ENCODE results near the gene JOSD1. TPM values are rescaled to one million over a fixed set of nuclear protein-coding genes. Genes with fewer than 3 reads are reported as not detected.

Gene JOSD1
- total RNA-seq, 2 donors from 2014 or later: 70.0 to 79.0 TPM

DNA sequence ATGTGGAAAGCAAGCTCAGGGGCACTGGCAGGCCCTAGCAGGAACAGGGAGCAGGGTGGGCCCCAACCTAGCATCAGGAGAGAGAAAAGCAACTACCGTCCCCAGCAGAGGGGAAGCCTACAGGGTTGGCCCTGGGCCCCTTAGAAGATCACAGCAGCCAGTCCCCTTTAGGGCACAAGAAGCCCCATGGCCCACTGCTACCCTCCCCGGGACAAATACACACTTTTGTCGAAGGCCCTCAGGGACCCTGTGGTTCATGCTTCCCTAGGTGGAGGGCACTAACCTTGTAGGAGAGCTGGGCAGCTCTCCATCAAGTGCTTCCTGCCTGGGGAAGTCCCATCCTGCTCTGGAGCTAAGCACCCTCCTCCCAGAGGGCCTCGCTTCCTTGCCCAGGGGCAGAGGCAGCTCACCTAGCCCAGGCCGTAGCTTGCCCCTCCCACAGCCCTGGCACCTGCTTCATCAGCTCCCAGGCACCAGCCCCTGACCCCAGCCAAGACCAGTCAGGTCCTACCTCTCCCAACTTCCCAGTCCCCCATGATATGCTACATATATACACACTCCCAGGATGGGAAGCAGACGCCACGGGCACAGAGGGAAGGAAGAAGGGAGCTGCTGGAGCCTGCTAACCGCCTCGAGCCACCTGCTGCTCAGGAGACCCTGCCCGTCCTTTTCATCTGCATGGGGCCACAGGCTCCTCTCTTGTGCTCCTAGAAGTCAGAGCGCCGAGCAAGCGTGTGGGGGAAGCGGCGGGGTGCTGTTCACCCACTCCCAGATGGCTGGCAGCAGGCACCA lies 34.9 kb upstream of the JOSD1 start:
- no peaks in the 10 kb centered on the region for H3K9me3 Mint-ChIP-seq
- H3K36me3 Mint-ChIP-seq: peaks cover 7 to 18% of the 10 kb centered on the region in 2 donors
- no peak for DNase-seq (ENCODE audit: low spot score in 2 of 2)
- peak; percentile 6 to 11 for ATAC-seq
- peak overlapping the region; percentile 92 to 95 for H3K27ac Mint-ChIP-seq

DNA sequence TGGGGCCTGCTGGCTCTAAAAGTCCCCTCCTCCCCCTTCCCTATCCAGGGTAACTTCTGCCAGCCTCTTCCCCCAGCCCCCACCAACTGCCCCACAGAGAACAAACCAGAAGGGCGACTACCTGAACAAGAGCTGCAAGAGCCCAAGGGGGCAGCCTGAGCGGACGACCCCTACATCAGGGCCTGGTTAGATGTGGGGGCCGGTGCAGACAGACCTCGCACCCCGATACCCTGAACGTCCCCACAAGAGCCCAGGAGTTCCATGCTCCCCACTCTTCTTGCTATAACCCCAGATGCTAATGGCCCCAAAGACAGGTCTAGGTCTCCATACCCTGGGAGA lies 34.4 kb upstream of the JOSD1 start:
- Mint-ChIP-seq H3K9me3 (no peaks in the 10 kb centered on the region), H3K27ac (peak overlapping the region; percentile 91 to 95), H3K36me3 (peaks cover 7 to 23% of the 10 kb centered on the region in 2 donors)
- ATAC-seq (no peak), DNase-seq (ENCODE audit: low spot score in 2 of 2) (no peak)

DNA sequence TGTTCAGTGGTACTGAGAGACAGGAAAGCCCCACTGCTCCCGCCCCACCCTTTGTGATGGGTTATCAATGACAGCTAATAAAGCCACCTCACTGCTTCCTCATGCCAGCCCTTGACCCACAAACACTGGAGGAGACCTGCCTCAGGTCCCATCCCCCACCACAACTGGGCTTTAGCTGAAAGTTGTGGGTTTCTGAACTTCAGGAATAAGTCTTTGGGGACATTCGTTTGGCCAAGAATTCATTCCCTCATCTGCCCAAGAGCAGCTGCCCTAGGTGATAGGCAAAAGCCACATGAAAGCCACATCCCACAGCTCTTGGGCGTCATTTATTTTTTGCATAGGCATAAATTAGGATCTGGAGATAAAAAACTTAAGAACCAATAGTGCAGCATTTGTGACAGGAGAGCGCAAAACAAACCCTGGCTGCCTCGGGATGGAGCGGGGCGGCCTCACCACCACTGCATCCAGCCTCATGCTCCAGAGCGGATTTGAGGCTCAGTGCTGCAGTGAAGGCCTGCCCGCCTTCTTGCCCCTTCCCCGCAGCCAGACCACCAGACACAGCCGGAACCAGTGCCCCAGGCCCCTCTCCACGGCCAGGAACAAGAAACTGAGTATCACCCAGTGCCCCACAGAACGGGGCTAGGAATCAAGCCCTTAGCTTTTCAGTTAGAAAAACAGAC lies 33.8 kb upstream of the JOSD1 start:
- peak overlapping the region; percentile 91 to 95 for H3K27ac Mint-ChIP-seq
- H3K36me3 Mint-ChIP-seq: peaks cover 1 to 24% of the 10 kb centered on the region in 2 donors
- no peak for ATAC-seq

DNA sequence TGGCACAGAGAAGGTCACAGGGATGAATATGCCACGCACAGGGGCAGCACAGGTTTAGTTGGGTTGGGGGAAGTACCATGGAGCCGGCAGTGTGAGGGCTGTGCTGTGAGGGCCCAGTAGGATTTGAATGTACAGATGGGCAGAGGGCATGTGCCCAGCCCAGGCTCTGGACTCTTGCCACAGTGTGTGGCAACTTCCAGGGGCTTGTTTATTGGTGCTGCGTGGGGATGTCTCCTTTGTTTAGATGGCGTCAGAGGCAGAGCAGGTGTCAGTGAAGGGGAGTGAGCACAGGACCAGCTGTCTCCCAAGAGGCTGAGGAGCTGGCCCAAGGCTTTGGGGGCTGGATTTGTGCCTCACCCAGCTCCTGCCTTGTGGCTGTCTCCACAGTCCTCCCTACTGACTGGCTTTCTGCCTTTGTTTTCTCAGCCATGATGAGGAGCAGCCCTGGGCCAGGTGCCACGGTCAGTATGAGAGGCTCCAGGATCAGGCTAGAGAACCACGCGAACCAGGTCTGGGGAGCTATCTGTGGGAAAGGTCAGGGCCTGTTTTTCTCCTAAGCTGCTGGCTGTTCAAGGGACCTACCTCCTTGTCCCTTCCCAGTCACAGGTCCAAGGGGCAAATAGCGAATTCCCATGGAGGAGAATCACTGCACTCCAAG lies 33.1 kb upstream of the JOSD1 start:
- peaks cover 0 to 24% of the 10 kb centered on the region in 2 donors for H3K36me3 Mint-ChIP-seq
- ATAC-seq: peak; percentile 9 to 26

More for the DNA sequence above, 33.8 kb upstream of the JOSD1 start:
- no peaks in the 10 kb centered on the region for H3K9me3 Mint-ChIP-seq
- DNase-seq (ENCODE audit: low spot score in 2 of 2): peak in 1 of 2 donors; percentile 55

DNA sequence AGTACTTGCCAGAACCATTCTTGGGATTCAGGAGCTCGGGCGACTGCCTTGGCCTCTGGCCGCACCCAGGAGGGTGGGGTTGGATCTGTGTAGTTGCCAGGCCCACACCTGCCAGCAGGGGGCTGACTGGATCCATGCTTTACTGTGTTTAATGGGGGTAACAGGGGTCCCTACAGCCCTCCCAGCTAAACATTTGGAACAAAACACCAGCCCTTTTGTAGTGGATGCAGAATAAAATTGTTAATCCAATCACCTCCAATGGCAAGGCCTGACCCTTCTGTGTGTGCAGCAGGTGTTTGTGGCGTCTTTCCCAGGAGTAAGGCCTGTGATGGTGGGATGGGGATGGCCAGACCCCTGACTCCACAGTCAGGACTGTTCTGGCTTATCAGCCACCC lies 32.6 kb upstream of the JOSD1 start:
- DNase-seq (ENCODE audit: low spot score in 2 of 2) (peak; percentile 60 to 61), ATAC-seq (peak; percentile 33 to 42)
- peaks cover 0 to 23% of the 10 kb centered on the region in 2 donors for H3K36me3 Mint-ChIP-seq
- H3K27ac Mint-ChIP-seq: peak overlapping the region; percentile 95 to 97
- no peaks in the 10 kb centered on the region for H3K9me3 Mint-ChIP-seq

More for the DNA sequence above, 33.1 kb upstream of the JOSD1 start:
- Mint-ChIP-seq H3K9me3 (no peaks in the 10 kb centered on the region), H3K27ac (peak overlapping the region; percentile 91 to 95)
- DNase-seq (ENCODE audit: low spot score in 2 of 2): peak in 1 of 2 donors; percentile 55

DNA sequence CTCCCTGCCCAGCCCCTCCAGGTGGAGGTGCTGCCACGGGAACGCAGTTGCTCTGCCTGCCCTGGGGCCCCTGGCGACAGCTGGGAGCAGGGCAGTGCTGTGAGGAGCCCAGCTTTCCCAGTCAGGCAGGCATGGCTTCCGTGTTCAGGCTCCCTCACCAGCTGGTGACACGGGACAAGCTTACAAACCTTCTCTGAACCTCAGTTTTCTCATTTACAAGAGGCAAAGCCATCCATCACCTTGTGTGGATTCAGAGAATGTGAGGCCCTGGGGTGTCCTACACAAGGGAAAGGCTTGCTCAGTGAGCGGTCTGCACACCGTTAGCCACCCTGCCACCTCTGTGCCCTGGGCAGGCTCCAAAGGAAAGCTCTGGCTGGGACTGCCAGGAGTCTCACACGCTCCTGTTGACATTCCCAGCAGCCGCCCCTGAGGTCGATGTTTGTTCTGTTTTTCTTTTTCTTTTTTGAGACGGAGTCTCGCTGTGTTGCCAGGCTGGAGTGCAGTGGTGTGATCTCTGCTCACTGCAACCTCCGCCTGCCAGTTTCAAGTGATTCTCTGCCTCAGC lies 31.6 kb upstream of the JOSD1 start:
- Mint-ChIP-seq H3K9me3 (no peaks in the 10 kb centered on the region), H3K27ac (peak overlapping the region; percentile 94 to 95), H3K36me3 (peaks cover 0 to 13% of the 10 kb centered on the region in 2 donors)
- ATAC-seq (no peak), DNase-seq (ENCODE audit: low spot score in 2 of 2) (peak in 1 of 2 donors; percentile 54)

DNA sequence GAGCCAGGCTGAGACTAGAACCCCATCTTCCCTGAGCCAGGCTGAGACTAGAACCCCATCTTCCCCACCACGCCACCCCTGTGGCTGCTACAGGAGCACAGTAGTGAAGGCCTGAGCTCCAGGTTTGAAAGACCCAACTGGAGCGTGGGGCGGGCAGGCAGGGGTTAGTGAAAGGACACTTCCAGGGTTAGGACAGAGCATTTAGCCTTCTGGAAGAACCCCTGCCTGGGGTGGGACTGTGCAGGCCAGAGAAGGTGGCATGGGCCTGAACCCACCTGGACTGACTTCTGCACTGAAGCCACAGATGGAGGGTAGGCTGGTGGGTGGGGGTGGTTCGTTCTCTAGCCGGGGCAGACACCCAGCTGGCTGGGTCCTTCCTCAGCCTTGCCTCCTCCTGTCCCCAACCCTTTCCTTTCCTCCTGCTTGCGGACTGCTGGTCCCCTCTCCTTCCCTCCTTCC lies 31.0 kb upstream of the JOSD1 start:
- H3K9me3 Mint-ChIP-seq: no peaks in the 10 kb centered on the region
- DNase-seq (ENCODE audit: low spot score in 2 of 2) (peak in 1 of 2 donors; percentile 58), ATAC-seq (peak; percentile 4)
- H3K36me3 Mint-ChIP-seq: peaks cover 0 to 7% of the 10 kb centered on the region in 2 donors
- peak overlapping the region; percentile 94 to 95 for H3K27ac Mint-ChIP-seq

DNA sequence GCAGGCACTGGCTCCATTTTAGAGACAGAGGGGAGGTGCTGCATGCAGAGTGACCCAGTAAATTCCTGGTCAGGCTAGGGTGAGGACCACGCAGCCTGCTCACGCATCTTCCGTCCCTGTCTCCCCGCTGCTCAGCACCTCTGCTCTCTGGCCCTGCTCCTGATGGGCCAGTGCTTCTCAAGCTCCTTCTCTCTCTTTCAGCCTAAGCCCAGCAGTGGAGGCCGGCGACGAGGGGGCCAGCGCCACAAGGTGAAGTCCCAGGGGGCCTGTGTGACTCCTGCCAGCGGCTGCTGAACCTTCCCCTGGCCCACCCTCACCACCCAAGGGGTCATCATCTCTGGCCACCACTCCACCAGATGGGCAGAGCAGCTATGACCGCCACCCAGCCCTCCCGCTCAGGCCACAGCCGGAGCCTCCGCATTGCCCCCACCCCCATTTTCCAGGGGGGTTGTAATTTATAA lies 29.7 kb upstream of the JOSD1 start:
- Mint-ChIP-seq H3K9me3 (no peaks in the 10 kb centered on the region), H3K27ac (peak overlapping the region; percentile 91 to 95), H3K36me3 (peaks cover 2 to 9% of the 10 kb centered on the region in 2 donors)
- ATAC-seq: no peak
- peak in 1 of 2 donors; percentile 55 for DNase-seq (ENCODE audit: low spot score in 2 of 2)

DNA sequence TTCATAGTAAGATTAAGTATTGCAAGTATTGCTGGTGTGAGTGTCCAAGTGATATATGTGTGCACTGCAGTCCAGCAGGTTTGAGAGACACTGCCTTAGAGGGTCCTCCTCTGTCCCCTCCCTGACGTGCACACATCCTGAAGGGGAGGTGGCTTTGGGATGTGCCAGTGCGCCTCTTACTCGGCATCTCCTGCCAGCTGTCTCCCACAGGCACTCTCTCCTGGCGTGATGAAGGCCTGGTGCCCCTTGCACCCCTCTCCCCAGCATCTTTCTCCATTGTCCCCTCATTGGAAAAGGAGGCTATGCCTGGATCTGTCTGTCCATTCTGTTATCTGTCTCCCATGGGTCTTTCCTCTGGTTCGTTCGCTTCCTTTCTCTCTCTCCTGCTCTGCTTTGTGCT lies 29.2 kb upstream of the JOSD1 start:
- Mint-ChIP-seq H3K27ac (peak overlapping the region; percentile 91 to 95), H3K36me3 (peaks cover 7 to 14% of the 10 kb centered on the region in 2 donors)
- ATAC-seq: no peak

DNA sequence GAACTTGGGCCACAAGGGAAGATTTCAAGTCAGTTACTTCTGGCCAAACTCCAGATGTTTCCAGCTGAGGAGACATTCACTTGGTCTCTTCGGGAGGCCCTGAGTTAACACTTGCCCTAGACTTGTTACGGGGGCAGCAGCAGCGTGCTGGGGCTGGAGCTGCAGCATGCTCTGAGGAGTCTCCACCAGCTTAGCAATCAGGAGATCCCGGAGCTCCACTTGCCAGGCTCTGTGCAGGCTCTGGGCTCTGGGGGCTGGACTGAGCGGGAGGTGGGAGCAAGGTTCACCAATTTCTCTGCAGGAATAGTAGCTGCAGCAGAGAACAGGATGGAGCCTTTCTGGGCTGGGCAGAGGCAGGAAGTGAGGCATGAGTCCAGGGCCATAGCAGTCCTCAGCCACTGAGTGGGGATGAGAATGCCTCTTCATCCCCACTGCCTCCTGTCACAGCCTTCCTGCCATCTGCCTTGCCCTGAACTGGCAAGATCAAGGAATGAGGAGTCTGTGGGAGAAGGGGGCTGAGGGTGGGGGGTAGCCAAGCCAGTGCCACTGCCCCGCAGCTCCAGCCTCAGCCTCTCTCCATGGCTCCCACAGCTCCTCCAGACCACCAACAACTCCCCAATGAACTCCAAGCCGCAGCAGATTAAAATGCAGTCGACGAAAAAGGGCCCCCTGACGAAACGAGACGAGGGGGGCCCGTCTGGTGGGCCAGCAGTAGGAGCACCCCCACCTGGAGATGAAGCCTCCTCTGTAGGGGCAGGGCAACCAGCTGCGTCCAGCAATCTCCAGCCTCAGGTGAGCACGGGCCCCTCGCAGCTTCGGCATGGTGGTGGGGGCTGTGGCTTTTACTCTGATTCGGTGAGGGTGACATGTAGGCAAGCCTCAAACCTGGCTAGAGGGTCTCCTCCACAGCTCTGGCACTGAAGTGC lies 28.4 kb upstream of the JOSD1 start:
- peak in 1 of 2 donors; percentile 49 for DNase-seq (ENCODE audit: low spot score in 2 of 2)
- H3K36me3 Mint-ChIP-seq: peaks cover 10 to 17% of the 10 kb centered on the region in 2 donors
- no peak for ATAC-seq
- H3K9me3 Mint-ChIP-seq: no peaks in the 10 kb centered on the region
- peak overlapping the region; percentile 82 to 95 for H3K27ac Mint-ChIP-seq

More for the DNA sequence above, 29.2 kb upstream of the JOSD1 start:
- peak in 1 of 2 donors; percentile 40 for DNase-seq (ENCODE audit: low spot score in 2 of 2)
- H3K9me3 Mint-ChIP-seq: no peaks in the 10 kb centered on the region

DNA sequence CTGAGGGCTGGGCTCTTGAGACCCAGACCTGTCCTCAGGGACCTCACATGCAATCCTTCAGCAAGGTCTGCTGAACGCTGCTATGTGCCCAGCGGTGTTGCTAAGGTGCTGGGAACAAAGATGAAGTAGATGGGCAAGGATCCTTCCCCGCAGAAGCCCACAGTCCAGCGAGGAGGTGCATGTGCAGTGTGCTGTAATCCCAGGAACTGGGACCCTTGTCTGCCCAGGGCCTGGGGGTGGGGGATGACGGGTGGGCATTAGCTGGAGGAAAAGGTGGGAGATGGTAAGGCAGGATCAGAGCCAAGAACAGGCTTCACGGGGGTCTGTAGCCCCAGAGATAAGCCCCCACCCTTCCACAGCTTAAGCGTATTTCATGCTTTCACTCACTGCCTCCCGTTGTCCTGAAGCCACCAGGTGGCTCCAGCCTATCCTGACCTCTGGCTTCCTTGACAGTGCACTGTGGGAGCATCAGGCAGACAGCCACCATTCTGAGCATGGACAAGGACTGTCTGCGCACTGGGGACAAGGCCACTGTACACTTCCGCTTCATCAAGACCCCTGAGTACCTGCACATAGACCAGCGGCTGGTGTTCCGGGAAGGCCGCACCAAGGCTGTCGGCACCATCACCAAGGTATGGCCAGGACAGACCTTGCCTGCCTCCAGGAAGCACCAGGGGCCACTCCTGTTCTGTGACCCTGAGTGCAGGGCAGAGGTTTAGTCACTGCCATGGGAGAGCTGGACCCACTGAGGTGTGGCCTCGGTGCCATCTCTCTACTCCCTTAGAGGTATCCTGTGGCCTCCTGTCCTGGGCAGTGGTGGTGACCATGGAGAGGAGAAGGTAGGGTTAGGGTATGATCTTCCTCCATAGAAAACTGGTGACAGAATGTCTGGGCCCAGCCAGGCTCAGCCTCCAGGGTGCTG lies 27.0 kb upstream of the JOSD1 start:
- H3K36me3 Mint-ChIP-seq: peaks cover 11 to 19% of the 10 kb centered on the region in 2 donors
- DNase-seq (ENCODE audit: low spot score in 2 of 2) (peak in 1 of 2 donors; percentile 46), ATAC-seq (no peak)
- H3K27ac Mint-ChIP-seq: peak overlapping the region in 1 of 2 donors; percentile 95
- no peaks in the 10 kb centered on the region for H3K9me3 Mint-ChIP-seq

DNA sequence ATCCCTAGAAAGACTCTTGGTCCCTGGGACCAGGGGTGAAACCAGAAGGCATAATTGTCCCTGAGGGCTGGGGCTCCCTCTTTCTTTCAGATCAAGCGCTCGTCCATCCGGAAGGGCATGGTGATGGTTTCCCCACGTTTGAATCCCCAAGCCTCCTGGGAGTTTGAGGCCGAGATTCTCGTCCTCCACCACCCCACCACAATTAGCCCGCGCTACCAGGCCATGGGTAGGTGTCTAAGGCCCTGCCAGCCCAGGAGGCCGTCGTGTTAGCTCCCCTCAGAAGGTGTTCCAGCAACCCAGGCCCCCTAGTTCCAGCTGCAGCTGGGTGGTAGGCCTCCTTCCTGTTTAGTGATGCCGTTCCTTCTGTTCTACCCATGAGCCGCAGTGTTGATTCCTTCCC lies 26.4 kb upstream of the JOSD1 start:
- peak in 1 of 2 donors; percentile 51 for DNase-seq (ENCODE audit: low spot score in 2 of 2)
- ATAC-seq: no peak
- H3K36me3 Mint-ChIP-seq: peaks cover 11 to 19% of the 10 kb centered on the region in 2 donors
- no peaks in the 10 kb centered on the region for H3K9me3 Mint-ChIP-seq
- H3K27ac Mint-ChIP-seq: peak overlapping the region; percentile 20 to 44

DNA sequence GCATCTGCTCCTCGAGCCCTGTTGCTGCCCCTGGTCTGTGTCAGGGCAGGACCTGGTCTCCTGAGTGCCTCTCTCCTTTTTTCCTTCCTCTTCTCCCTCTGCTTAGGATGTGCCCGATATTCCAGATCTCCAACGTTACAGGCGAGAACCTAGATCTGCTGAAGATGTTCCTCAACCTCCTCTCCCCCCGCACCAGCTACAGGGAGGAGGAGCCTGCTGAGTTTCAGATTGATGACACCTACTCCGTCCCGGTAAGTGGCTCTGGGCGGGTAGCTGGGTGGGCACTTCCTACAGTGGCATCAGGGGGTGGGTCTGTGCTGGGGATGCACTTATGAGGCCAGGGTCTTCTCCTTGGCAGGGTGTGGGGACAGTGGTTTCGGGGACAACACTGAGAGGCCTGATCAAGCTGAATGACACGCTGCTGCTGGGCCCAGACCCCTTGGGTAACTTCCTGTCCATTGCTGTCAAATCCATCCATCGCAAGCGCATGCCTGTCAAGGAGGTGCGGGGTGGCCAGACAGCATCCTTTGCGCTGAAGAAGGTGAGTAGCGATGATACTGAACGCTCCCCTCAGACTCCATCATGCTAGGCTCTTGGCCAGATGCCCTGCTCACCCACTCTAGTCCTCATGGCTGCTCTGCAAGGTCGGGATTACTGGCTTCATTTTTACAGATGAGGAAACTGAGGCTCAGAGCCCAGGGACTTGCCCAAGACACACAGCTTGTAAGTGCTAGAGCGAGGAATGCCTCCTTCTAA lies 25.3 kb upstream of the JOSD1 start:
- peak overlapping the region in 1 of 2 donors; percentile 1 for H3K27ac Mint-ChIP-seq
- peak in 1 of 2 donors; percentile 52 for DNase-seq (ENCODE audit: low spot score in 2 of 2)
- H3K9me3 Mint-ChIP-seq: no peaks in the 10 kb centered on the region
- ATAC-seq: no peak
- H3K36me3 Mint-ChIP-seq: peaks cover 17 to 25% of the 10 kb centered on the region in 2 donors

All from activated naive CD4-positive, alpha-beta T cell treated with anti-CD3 and anti-CD28 coated beads, Interleukin-2, amount 50 U/mL, for 72 hours (primary cell).